Measurements from ENCODE around the gene RAP1GAP.

DNA sequence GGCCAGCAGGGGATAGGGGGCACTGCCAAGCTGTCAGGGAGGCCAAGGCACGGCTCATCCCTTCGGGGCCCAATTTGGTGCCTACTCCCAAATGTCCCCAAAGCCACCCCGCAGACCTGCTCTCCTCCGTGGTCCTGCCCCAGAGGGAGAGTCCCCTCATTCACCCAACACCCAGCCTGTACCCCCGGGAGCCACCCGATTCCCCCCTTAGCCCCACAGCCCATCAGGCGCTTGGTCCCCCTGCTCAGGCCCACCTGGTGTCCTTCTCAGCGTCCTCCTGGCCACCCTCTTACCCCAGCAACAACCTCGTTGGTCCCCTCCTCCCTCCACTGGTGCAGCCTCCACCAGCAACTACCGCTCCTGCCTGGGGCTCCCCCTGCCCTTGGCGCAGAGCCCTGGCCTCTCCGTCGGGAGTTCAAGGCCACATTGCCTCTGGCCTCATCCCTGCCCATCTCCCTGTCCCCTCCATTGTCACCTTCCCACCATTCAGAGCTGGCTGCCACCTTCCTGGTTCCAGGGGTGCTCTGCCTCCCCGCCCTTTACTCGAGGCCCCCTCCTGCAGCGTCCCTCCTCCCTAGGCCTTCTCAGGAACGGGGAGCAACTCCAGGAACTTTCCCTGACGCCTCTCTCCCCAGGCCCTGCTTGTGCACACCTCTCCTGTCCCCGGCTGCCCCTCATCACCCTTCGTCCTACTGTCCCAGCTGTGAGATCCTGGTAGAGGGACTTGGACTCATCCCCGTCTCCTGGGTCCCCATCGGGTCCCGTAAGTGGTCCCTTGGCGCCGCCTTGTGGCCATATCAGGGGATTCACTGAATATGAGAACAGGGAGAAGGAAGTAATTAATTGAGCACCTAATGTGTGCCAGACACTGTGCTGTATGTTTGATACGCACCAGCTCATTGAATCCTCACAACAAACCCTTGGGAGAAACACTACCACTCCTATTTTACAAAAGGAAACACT is 73.9 kb downstream of the RAP1GAP start:
- TF ChIP-seq, protein P1, sequence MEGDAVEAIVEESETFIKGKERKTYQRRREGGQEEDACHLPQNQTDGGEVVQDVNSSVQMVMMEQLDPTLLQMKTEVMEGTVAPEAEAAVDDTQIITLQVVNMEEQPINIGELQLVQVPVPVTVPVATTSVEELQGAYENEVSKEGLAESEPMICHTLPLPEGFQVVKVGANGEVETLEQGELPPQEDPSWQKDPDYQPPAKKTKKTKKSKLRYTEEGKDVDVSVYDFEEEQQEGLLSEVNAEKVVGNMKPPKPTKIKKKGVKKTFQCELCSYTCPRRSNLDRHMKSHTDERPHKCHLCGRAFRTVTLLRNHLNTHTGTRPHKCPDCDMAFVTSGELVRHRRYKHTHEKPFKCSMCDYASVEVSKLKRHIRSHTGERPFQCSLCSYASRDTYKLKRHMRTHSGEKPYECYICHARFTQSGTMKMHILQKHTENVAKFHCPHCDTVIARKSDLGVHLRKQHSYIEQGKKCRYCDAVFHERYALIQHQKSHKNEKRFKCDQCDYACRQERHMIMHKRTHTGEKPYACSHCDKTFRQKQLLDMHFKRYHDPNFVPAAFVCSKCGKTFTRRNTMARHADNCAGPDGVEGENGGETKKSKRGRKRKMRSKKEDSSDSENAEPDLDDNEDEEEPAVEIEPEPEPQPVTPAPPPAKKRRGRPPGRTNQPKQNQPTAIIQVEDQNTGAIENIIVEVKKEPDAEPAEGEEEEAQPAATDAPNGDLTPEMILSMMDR (conservative IDR thresholded peaks at IDR 0.05 in 1 of 2, IDR thresholded peaks at IDR 0.05 in 1 of 2; ENCODE audit: extremely low read depth in 1 of 2, insufficient read depth in 1 of 2, low read depth in 1 of 2, low read length in 2 of 2): peak; percentile 81
- TF ChIP-seq EZH2 (IDR thresholded peaks at IDR 0.05; ENCODE audit: borderline replicate concordance, low read length): no peak
